ACHN (cell line): ENCODE results near the gene DKKL1.
"Not testable (repeated sequence)": the region's sequence is repeated elsewhere in the genome, so short reads cannot be mapped to it uniquely, and the experiment has no call there.

ENCODE experiments used
- DNase-seq: peaks from one replicate; pipeline ENCODE4 v3.0.0-alpha.2; 2015
- in situ Hi-C: cut with HindIII; loops from 2 replicates; pipeline ENCODE4 v1.10.0; 2017; ENCODE audit warnings: low sequenced_read_pairs, low pct_ligation_motif_present, low pct_unique_long_range_greater_than_20kb

DKKL1 gene

GRCh38 chr19:49363268-49364082 is at the start of gene DKKL1:
Gene DKKL1 (plus strand): TSS chr19:49363877. CDS start chr19:49363999, 122 bp downstream.
- peak; percentile 98 for DNase-seq
- in situ Hi-C loops, result no loop called here

DNA sequence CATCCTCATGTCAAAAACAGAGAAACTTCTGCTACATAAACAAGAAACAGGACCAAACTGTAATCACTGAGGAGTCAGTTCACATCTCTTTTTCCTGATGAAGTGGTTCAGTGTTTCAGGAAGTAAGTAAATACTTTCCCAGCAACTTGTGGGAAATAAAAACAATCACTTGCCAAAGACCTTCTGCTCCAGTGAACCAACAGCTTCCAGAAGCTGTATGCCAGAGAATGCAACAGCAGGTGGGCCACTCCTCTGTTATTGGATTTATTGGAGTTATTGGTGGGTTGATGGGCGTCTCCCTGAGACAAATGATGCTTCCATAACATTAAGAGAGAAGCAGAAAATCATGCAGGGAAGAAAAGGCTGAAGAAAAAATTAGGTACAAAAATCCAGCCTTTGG is 48.6 kb upstream of the DKKL1 start:
- in situ Hi-C loops, result no loop called here
- DNase-seq, result no peak

GRCh38 chr19:49316284-49316683 is 47.4 kb upstream of the DKKL1 start:
- no peak for DNase-seq
- in situ Hi-C loops, result no loop called here

GRCh38 chr19:49318296-49318695 is 45.4 kb upstream of the DKKL1 start:
- no peak for DNase-seq
- in situ Hi-C loops, result no loop called here

DNA sequence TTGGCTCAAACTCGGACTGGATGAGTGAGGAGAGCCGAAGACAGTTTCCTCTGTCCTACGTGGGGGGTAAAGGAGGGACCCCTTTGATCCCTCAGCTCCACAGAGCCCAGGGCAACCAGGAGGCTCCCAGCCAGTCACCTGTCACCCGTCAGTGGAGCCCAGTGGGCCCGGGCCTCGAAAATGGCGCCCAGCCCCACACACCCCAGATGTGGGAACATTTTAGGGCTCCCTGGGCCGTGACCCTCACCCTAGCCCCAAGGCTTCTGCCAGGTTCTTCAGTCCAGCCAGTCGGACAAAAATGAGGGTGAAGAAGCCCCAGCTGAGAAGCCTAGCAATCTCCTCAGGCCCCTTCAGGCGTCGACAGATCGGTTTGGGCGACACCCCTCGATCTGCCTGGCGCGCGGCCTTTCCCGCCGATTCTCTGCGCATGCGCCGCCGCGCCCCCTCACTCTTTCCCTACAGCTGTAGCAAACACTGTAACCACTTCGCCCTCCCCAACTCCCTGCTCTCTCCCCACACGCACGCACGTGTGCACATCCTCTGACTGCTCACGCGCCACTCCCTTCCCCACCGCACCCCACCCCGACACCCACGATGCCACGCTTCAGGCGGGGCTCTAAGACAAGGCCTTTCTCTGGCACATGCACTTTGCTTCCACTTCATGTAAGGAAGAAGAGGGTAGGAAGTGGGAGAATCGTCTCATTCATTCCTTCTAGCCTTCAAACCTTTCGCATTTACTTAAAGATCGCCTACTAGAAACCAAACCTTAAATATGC is 38.7 kb upstream of the DKKL1 start, which contains the start of gene SLC6A16:
Gene SLC6A16, minus strand, starts transcription at position 391 of the 776 bp plus-strand sequence. CDS start 13,844 bp downstream, outside the sequence.
- no peak for DNase-seq
- in situ Hi-C loops, result no loop called here

DNA sequence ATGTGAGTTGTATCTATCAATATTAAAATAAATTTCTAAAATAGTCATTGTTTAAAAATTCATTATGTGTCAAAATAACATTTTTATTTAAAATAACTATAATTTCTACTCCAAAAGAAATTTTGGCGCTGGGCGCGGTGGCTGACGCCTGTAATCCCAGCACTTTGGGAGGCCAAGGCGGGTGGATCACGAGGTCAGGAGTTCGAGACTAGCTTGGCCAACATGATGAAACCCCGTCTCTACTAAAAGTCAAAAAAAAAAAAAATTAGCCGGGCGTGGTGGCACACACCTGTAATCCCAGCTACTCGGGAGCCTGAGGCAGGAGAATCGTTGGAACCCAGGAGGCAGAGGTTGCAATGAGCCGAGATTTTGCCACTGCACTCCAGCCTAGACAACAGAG is 37.9 kb upstream of the DKKL1 start:
- DNase-seq, in situ Hi-C loops: not testable (repeated sequence)

GRCh38 chr19:49326165-49326704 is 37.4 kb upstream of the DKKL1 start:
- in situ Hi-C loops, result no loop called here
- no peak for DNase-seq

DNA sequence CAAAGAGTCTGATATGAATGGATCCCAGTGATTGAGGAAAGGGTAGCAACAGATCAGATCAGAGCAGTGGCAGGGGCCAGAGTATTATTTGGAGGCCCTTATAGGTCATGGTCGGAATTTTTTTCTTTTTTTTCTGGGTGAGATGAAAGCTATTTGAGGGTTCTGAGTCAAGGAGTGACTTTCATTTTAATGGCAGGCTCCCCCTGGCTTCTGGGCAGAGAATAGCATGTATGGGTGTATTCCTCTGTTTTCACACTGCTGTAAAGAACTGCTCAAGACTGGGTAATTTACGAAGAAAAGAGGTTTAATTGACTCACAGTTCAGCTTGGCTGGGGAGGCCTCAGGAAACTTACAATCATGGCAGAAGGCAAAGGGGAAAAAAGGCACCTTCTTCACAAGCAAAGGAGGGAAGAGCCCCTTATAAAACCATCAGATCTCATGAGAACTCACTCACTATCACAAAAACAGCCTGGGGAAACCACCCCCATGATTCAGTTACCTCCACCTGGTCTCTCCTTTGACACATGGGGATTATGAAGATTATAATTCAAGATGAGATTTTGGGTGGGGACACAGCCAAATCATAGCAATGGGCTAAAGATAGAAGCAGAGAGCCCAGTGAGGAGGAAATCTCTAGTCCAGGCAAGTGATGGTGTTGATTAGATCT is 35.7 kb upstream of the DKKL1 start:
- in situ Hi-C loops, result no loop called here

DNA sequence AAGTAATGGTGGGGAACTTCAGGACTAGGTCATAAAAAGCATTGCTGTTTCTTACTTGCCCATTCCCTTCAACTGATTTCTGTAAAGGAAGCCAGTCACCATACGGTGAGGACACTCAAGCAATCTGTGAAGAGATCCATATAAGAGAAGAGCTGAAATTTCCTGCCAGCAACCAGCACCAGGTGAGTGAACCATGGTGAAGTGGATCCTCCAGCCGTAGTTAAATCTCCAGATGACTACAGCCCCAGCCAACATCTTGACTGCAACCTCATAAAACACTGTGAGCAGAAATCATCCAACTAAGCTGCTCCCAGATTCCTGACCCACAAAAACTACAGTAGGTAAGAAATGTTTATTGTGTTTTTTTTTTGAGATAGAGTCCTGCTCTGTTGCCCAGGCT is 34.9 kb upstream of the DKKL1 start:
- in situ Hi-C loops, result no loop called here
- no peak for DNase-seq

More for the DNA sequence above, 35.7 kb upstream of the DKKL1 start:
- peak; percentile 33 for DNase-seq

DNA sequence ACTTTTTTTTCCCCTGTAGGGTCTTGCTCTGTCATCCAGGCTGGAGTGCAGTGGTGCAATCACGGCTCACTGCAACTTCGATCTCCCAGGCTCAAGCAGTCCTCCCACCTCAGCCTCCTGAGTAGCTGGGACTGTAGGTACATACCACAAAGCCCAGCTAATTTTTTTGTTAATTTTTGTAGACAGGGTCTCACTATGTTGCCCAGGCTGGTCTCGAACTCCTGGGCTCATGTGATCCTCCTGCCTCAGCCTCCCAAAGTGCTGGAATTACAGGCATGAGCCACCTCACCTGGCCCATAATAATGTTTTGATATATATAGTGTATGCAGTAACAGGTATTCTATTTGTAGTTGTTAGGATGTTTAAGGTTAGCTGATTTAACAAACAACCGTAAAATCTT is 32.5 kb upstream of the DKKL1 start:
- DNase-seq, in situ Hi-C loops: not testable (repeated sequence)

- in situ Hi-C loops, result no loop called here
- peak; percentile 77 for DNase-seq
Measured at GRCh38 chr19:49331616-49332055, 32.0 kb upstream of the DKKL1 start.

DNA sequence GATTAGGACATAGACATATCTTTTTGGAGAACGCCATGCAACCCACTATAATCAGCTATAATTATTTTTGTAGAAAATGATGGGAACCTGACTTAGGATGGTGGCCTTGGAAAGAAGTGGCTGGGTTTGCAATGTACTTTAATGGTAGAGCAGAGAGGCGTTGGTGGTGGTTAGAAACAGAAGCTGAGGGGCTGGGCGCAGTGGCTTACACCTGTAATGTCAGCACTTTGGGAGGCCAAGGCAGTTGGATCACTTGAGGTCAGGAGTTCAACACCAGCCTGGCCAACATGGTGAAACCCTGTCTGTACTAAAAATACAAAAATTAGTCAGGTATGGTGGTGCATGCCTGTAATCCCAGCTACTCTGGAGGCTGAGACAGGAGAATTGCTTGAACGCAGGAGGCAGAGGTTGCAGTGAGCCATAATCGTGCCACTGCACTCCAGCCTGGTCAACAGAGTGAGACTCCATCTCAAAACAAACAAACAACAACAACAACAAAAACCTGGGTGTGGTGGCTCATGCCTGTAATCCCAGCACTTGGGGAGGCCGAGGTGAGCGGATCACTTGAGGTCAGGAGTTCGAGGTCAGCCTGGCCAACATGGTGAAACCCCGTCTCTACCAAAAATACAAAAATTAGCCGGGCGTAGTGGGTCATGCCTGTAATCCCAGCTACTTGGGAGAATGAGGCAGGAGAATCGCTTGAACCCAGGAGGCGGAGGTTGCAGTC is 30.8 kb upstream of the DKKL1 start:
- in situ Hi-C loops, DNase-seq: not testable (repeated sequence)

DNA sequence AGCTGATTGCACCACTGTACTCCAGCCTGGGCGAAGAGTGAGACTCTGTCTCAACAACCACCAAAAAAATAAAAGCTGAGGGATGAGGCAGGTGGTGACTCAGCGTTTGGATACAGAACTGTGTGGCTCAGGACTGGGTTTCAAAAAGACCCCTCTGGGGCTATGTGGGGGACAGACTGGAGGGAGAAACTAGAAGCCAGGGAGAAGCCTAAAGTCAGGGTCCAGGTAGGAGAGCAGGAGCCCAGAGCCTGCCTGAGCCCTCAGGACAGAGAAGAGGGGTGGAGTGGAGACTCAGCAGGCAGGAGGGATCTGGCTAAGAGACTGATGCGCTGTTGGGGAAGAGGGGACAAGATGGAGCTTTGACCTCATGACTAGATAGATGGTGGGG is 30.3 kb upstream of the DKKL1 start:
- DNase-seq, result no peak
- in situ Hi-C loops, result no loop called here

DNA sequence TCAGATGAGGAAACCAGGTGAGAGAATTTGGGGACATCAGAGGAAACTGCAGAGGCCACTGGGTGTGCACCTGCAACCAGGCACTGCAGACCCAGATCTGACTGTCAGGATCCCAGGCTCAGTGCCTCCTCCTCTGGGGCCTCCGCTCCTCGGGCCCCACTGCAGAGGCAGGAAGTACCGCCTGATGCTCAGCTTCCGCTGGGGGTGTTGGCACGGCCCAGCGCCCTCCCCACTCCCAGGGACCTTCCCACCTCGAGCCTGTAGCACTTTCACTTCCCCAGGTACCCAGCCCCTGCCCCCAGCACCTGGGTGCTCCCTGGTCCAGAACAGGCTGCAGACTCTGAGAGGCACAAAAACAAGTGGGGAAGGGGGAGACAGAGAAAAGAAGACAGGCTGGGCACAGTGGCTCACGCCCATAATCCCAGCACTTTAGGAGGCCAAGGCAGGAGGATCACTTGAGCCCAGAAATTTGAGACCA is 29.8 kb upstream of the DKKL1 start:
- in situ Hi-C loops, result no loop called here
- DNase-seq, result no peak

DNA sequence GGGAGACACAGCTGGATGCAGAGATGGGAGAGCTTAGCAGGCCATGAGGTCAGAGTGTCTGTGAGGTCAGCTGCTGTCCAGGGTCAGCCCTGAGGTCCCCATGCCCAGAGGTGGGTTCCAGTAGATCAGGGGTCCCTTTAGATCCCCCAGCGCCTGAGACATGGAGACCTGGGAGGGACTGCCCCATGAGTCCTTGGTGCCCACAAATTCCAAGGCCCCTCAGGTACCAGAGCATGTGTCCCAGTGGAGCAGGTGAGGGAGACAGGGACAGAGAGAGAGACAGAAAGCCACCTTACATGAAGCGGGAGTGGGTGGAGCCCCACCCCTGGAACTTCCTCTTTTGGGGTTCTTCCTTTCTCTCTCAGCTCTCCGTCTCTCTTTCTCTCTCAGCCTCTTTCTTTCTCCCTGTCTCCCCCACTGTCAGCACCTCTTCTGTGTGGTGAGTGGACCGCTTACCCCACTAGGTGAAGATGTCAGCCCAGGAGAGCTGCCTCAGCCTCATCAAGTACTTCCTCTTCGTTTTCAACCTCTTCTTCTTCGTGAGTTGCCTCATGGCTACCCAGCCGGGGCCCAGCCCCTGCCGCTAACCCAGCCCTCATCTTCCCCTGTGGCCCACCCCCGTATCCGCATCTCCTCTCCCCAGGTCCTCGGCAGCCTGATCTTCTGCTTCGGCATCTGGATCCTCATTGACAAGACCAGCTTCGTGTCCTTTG is 28.4 kb upstream of the DKKL1 start, which contains the start of gene CD37:
Gene CD37, plus strand, starts transcription at position 336 of the 713 bp plus-strand sequence. Its CDS starts 135 bp downstream, at position 471.
- no peak for DNase-seq
- in situ Hi-C loops, result no loop called here

DNA sequence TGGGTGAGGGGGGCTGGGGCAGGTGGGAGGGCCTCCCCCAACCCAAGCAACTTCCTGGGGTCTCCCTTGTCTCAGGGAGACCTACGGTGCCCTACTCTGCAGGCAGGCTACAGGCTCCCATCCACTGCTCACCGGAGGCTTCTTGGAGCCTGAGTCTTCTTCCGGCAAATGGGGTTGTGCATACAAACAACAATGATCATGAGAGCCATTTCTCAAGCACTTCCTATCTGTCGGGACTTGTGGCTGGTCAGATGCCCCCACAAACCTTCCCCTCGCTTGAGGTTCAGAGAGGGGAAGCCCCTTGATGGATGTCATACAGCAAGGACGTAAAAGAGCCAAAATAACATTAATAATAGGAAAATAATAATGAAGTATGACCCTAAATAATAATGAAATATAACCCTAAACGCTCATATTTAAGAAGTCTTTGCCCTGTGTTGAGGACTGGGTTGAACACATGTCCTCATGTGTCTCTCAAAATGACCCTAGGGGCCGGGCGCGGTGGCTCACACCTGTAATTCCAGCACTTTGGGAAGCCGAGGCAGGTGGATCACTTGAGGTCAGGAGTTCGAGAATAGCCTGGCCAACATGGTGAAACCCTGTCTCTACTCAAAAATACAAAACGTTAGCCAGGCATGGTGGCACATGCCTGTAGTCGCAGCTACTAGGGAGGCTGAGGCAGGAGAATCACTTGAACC is 27.7 kb upstream of the DKKL1 start:
- in situ Hi-C loops, result no loop called here
- DNase-seq, result no peak
